ENCODE measurements around the gene SEMG1.

- TF ChIP-seq CTCF (IDR thresholded peaks at IDR 0.05) (no peak), EP300 (IDR thresholded peaks at IDR 0.05) (no peak), POLR2AphosphoS5 (IDR thresholded peaks at IDR 0.05) (no peak), POLR2A (IDR thresholded peaks at IDR 0.05; ENCODE audit: low read depth) (no peak)
Measured at GRCh38 chr20:45206725-45207124, at the start of gene SEMG1.
